Panc1 (cell line): ENCODE results near the gene MRPS34. TPM values are rescaled to one million over a fixed set of nuclear protein-coding genes. Genes with fewer than 3 reads are reported as not detected.

ENCODE experiments used
- ATAC-seq: fragments of 200-7000 bp; cut with Tn5 transposase; 2 replicates; pipeline ENCODE4 v1.9.1; 2020; ENCODE audit warnings: mild to moderate bottlenecking, moderate library complexity
- BruUV-seq: library from RNA; stranded (reverse); fragments of 400-500 nt; replicated peaks from 2 replicates; lab custom pipeline; 2021; lab: Mats Ljungman, UMichigan
- CTCF ChIA-PET: fragments of 300-600 bp; sonication (Branson Sonifier 250); formaldehyde crosslinking; loops from one replicate; lab custom pipeline; 2022; ENCODE audit warnings: antibody characterized with exemption; lab: Charles Lee
- POLR2A ChIA-PET: fragments of 300-600 bp; sonication (Branson Sonifier 250); formaldehyde crosslinking; loops from one replicate; lab custom pipeline; 2022; ENCODE audit warnings: antibody characterized with exemption; lab: Charles Lee
- DNase-seq: peaks from one replicate; pipeline ENCODE4 v3.0.0-alpha.2; 2010; ENCODE audit warnings: low read depth, low spot score
- H3K27ac ChIP-seq: 2 replicates; pipeline ENCODE4 v1.5.1; 2011; ENCODE audit warnings: mild to moderate bottlenecking, low read length, inconsistent platforms
- H3K27me3 ChIP-seq: fragments of 200-500 bp; sonication (Bioruptor generic); 2 replicates; pipeline ENCODE4 v1.6.0; 2014; ENCODE audit warnings: low read length, inconsistent platforms; ENCODE audit not compliant: control insufficient read depth, insufficient read depth
- H3K36me3 ChIP-seq: fragments of 200-500 bp; sonication (Bioruptor generic); 2 replicates; pipeline ENCODE4 v1.5.1; 2014; ENCODE audit warnings: inconsistent platforms, mild to moderate bottlenecking, low read length, moderate library complexity; ENCODE audit not compliant: control insufficient read depth, insufficient read depth
- H3K4me1 ChIP-seq: 2 replicates; pipeline ENCODE4 v1.5.1; 2011; ENCODE audit warnings: inconsistent platforms, mild to moderate bottlenecking, low read length, moderate library complexity; ENCODE audit not compliant: control insufficient read depth, insufficient read depth
- H3K4me3 ChIP-seq, 2 experiments: 2 replicates each; pipeline ENCODE4 v1.5.1; 2011 to 2012; ENCODE audit warnings: low read depth in 2 of 2, low read length in 2 of 2, mild to moderate bottlenecking in 2 of 2, inconsistent platforms in 1 of 2, moderate library complexity in 1 of 2
- H3K9me3 ChIP-seq: fragments of 200-500 bp; sonication (Bioruptor generic); 2 replicates; pipeline ENCODE4 v1.5.1; 2014; ENCODE audit warnings: low read depth, mild to moderate bottlenecking, inconsistent platforms, low read length, moderate library complexity; ENCODE audit not compliant: control insufficient read depth, insufficient read depth
- CTCF ChIP-seq: fragments of 450-650 bp; IDR thresholded peaks from 2 replicates; pipeline ENCODE4 v1.5.1; 2017; ENCODE audit warnings: mild to moderate bottlenecking
- POLR2AphosphoS5 ChIP-seq: IDR thresholded peaks from 2 replicates; pipeline ENCODE4 v1.6.1; 2012; ENCODE audit warnings: mild to moderate bottlenecking, low read depth, low read length, moderate library complexity
- REST ChIP-seq, 2 experiments: IDR thresholded peaks; 2 replicates each; pipeline ENCODE4 v1.6.1; 2011 to 2012; ENCODE audit warnings: low read depth in 2 of 2, control low read depth in 1 of 2, low read length in 1 of 2, mild to moderate bottlenecking in 1 of 2, moderate library complexity in 1 of 2; ENCODE audit not compliant: insufficient read depth in 1 of 2
- SIN3A ChIP-seq: IDR thresholded peaks from 2 replicates; pipeline ENCODE4 v1.6.1; 2012; ENCODE audit warnings: low read depth, mild to moderate bottlenecking, low read length, moderate library complexity, borderline replicate concordance; ENCODE audit not compliant: insufficient read depth
- TCF7L2 ChIP-seq: IDR thresholded peaks from 2 replicates; pipeline ENCODE4 v1.6.1; 2011; ENCODE audit warnings: mild to moderate bottlenecking, low read depth, low read length, inconsistent platforms
- in situ Hi-C: cut with HindIII; loops from 2 replicates; pipeline ENCODE4 v1.10.0; 2016; ENCODE audit warnings: low sequenced_read_pairs, low pct_unique_long_range_greater_than_20kb
- intact Hi-C: fragments of 100-400 bp; cut with micrococcal nuclease; formaldehyde crosslinking; loops from one replicate; pipeline ENCODE4 v1.10.0; 2022; ENCODE audit not compliant: unreplicated experiment
- total RNA-seq: library from RNA; stranded (reverse); gene quantifications from one replicate; pipeline ENCODE4 v1.2.1, GENCODE V29; 2021; ENCODE audit not compliant: unreplicated experiment

The MRPS34 gene
- total RNA-seq, 1 experiment from 2014 or later: 187 TPM

- DNase-seq (no peak), ATAC-seq (no peak)
- ChIA-PET POLR2A (no interaction called here), CTCF (no interaction called here)
- Histone ChIP-seq H3K9me3 (no peaks in the 10 kb centered on the region), H3K27ac (no peak overlapping the region), H3K27me3 (no peaks in the 10 kb centered on the region), H3K36me3 (no peaks in the 10 kb centered on the region; the same call in 1 of the 2 replicates), H3K4me1 (no peaks in the 10 kb centered on the region), H3K4me3 (no peak overlapping the region)
- TF ChIP-seq TCF7L2: no peak
- TF ChIP-seq CTCF: no peak
- TF ChIP-seq SIN3A: no peak
- TF ChIP-seq POLR2AphosphoS5: no peak
- no peak for TF ChIP-seq REST (IDR thresholded peaks at IDR 0.05; ENCODE audit: insufficient read depth in 1 of 2, low read depth in 2 of 2, low read length in 1 of 2)
- in situ Hi-C loops: no loop called here
- intact Hi-C loops: no loop called here
- no TSS peak for BruUV-seq
These were observed 31.3 kb downstream of the MRPS34 start for GRCh38 chr16:1741553-1742165.

- Histone ChIP-seq H3K4me1 (no peaks in the 10 kb centered on the region), H3K27me3 (no peaks in the 10 kb centered on the region), H3K4me3 (no peak overlapping the region), H3K36me3 (no peaks in the 10 kb centered on the region; the same call in 1 of the 2 replicates), H3K27ac (no peak overlapping the region), H3K9me3 (no peaks in the 10 kb centered on the region)
- no TSS peak for BruUV-seq
- intact Hi-C loops: no loop called here
- ATAC-seq: no peak
- CTCF ChIA-PET: no interaction called here
- POLR2A ChIA-PET: no interaction called here
- no peak for DNase-seq
- in situ Hi-C loops: no loop called here
- no peak for TF ChIP-seq TCF7L2
- no peak for TF ChIP-seq POLR2AphosphoS5
- no peak for TF ChIP-seq REST (IDR thresholded peaks at IDR 0.05; ENCODE audit: insufficient read depth in 1 of 2, low read depth in 2 of 2, low read length in 1 of 2)
- no peak for TF ChIP-seq CTCF
- no peak for TF ChIP-seq SIN3A
These were observed 32.0 kb downstream of the MRPS34 start for GRCh38 chr16:1740781-1741490.
